Activated CD8-positive, alpha-beta memory T cell treated with anti-CD3 and anti-CD28 coated beads, Interleukin-2, amount 50 U/mL, for 4 hours (primary cell): ENCODE data around the gene SRGAP2B.
"Not testable (repeated sequence)": the region's sequence is repeated elsewhere in the genome, so short reads cannot be mapped to it uniquely, and the experiment has no call there.

Experiments used
- DNase-seq: peaks from one replicate; pipeline ENCODE4 v3.0.0-alpha.2; 2020

The SRGAP2B gene

GRCh38 chr1:144938627-144939026 lies 156.5 kb downstream of the SRGAP2B start:
- not testable (repeated sequence) for DNase-seq

- DNase-seq, result not testable (repeated sequence)
Observed at GRCh38 chr1:144936186-144936732, 158.9 kb downstream of the SRGAP2B start.

GRCh38 chr1:144935310-144935709 lies 159.8 kb downstream of the SRGAP2B start:
- DNase-seq, result not testable (repeated sequence)

GRCh38 chr1:144933014-144933413 lies 162.1 kb downstream of the SRGAP2B start:
- DNase-seq, result not testable (repeated sequence)

- not testable (repeated sequence) for DNase-seq
Observed at GRCh38 chr1:144932153-144932552, 163.0 kb downstream of the SRGAP2B start.

GRCh38 chr1:144931553-144931952 lies 163.6 kb downstream of the SRGAP2B start:
- DNase-seq, result not testable (repeated sequence)

- not testable (repeated sequence) for DNase-seq
Observed at GRCh38 chr1:144930085-144930777, 164.9 kb downstream of the SRGAP2B start.

GRCh38 chr1:144927292-144927691 lies 167.8 kb downstream of the SRGAP2B start:
- not testable (repeated sequence) for DNase-seq

- DNase-seq, result not testable (repeated sequence)
Observed at GRCh38 chr1:144923640-144924039, 171.5 kb downstream of the SRGAP2B start.

- not testable (repeated sequence) for DNase-seq
Observed at GRCh38 chr1:144922785-144923184, 172.3 kb downstream of the SRGAP2B start.

- DNase-seq, result not testable (repeated sequence)
Observed at GRCh38 chr1:144919106-144919505, 176.0 kb downstream of the SRGAP2B start.

- not testable (repeated sequence) for DNase-seq
Observed at GRCh38 chr1:144918027-144918603, 177.0 kb downstream of the SRGAP2B start.

GRCh38 chr1:144917154-144918026 lies 177.7 kb downstream of the SRGAP2B start:
- DNase-seq, result not testable (repeated sequence)

GRCh38 chr1:144913977-144914734 lies 181.0 kb downstream of the SRGAP2B start:
- DNase-seq, result not testable (repeated sequence)

- not testable (repeated sequence) for DNase-seq
Observed at GRCh38 chr1:144913458-144913857, 181.7 kb downstream of the SRGAP2B start.

GRCh38 chr1:144910729-144911128 lies 184.4 kb downstream of the SRGAP2B start:
- not testable (repeated sequence) for DNase-seq

GRCh38 chr1:144900841-144901240 lies 194.3 kb downstream of the SRGAP2B start:
- not testable (repeated sequence) for DNase-seq

GRCh38 chr1:144894454-144895201 lies 200.5 kb downstream of the SRGAP2B start:
- DNase-seq, result not testable (repeated sequence)

GRCh38 chr1:144893710-144894438 lies 201.3 kb downstream of the SRGAP2B start:
- not testable (repeated sequence) for DNase-seq

- DNase-seq, result not testable (repeated sequence)
Observed at GRCh38 chr1:144893062-144893461, 202.1 kb downstream of the SRGAP2B start.
